Duodenal mucosa (tissue), 2 donors: Measurements from ENCODE around the gene ZFC3H1.
"Not testable (repeated sequence)": the region's sequence is repeated elsewhere in the genome, so short reads cannot be mapped to it uniquely, and the experiment has no call there.

Experiments
- H3K27ac ChIP-seq: one replicate; pipeline ENCODE4 v1.7.0; 2013; ENCODE audit warnings: low read depth, low read length
- H3K27me3 ChIP-seq, 2 donors: one replicate each; pipeline ENCODE4 v1.7.0; 2013; ENCODE audit warnings: low read length in 2 of 2, control low read depth in 1 of 2; ENCODE audit not compliant: insufficient read depth in 2 of 2, control insufficient read depth in 1 of 2
- H3K36me3 ChIP-seq, 2 donors: one replicate each; pipeline ENCODE4 v1.7.0; 2013; ENCODE audit warnings: low read length in 2 of 2, control low read depth in 1 of 2; ENCODE audit not compliant: insufficient read depth in 2 of 2, control insufficient read depth in 1 of 2
- H3K4me1 ChIP-seq, 2 donors: one replicate each; pipeline ENCODE4 v1.7.0; 2013; ENCODE audit warnings: low read length in 2 of 2, control low read depth in 1 of 2; ENCODE audit not compliant: insufficient read depth in 2 of 2, control insufficient read depth in 1 of 2
- H3K4me3 ChIP-seq, 2 donors: one replicate each; pipeline ENCODE4 v1.7.0; 2013; ENCODE audit warnings: low read length in 2 of 2, low read depth in 1 of 2
- H3K9ac ChIP-seq, 2 donors: one replicate each; pipeline ENCODE4 v1.7.0; 2013; ENCODE audit warnings: low read length in 2 of 2, low read depth in 1 of 2
- H3K9me3 ChIP-seq, 2 donors: one replicate each; pipeline ENCODE4 v1.7.0; 2013; ENCODE audit warnings: low read length in 2 of 2, control low read depth in 1 of 2; ENCODE audit not compliant: control insufficient read depth in 1 of 2

ZFC3H1 gene

DNA sequence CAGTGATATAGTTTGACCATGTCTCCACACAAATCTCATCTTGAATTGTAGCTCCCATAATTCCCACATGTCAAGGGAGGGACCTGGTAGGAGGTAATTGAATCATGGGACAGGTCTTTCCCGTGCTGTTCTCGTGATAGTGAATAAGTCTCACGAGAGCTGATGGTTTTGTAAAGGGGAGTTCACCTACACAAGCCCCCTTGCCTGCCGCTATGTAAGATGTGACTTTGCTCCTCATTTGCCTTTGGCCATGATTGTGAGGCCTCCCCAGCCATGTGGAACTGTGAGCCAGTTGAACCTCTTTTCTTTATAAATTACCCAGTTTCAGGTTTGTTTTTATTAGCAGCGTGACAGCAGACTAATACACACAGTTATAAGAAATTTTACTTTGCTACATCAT is 30.0 kb upstream of the ZFC3H1 start:
- not testable (repeated sequence) for H3K9me3 ChIP-seq, H3K9ac ChIP-seq, H3K27me3 ChIP-seq, H3K27ac ChIP-seq
- Histone ChIP-seq H3K4me1 (peaks cover 23 to 48% of the 10 kb centered on the region in 2 donors), H3K36me3 (peaks cover 3 to 19% of the 10 kb centered on the region in 2 donors), H3K4me3 (peak overlapping the region in 1 of 2 donors; percentile 34)

DNA sequence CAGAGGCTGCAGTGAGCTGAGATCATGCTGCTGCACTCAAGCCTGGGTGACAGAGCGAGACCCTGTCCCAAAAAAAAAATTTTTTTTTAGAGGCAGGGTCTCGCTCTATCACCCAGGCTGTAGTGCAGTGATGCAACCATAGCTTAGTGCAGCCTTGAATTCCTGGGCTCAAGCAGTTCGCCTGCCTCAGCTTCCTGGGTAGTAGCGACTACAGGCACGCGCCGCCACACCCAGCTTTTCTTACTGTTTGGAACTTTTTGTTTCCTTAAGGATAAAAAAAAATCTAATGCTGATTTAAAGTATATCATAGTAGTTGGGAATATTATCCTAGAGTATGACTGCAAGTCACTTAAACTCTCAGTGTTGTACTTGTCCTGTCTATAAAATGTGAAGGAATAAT is 29.5 kb upstream of the ZFC3H1 start:
- no peak overlapping the region for H3K9ac ChIP-seq
- no peak overlapping the region for H3K4me3 ChIP-seq
- H3K27ac ChIP-seq: no peak overlapping the region
- H3K9me3 ChIP-seq: no peaks in the 10 kb centered on the region
- H3K36me3 ChIP-seq: peaks cover 3 to 15% of the 10 kb centered on the region in 2 donors
- H3K27me3 ChIP-seq: no peaks in the 10 kb centered on the region
- H3K4me1 ChIP-seq: peaks cover 23 to 52% of the 10 kb centered on the region in 2 donors

DNA sequence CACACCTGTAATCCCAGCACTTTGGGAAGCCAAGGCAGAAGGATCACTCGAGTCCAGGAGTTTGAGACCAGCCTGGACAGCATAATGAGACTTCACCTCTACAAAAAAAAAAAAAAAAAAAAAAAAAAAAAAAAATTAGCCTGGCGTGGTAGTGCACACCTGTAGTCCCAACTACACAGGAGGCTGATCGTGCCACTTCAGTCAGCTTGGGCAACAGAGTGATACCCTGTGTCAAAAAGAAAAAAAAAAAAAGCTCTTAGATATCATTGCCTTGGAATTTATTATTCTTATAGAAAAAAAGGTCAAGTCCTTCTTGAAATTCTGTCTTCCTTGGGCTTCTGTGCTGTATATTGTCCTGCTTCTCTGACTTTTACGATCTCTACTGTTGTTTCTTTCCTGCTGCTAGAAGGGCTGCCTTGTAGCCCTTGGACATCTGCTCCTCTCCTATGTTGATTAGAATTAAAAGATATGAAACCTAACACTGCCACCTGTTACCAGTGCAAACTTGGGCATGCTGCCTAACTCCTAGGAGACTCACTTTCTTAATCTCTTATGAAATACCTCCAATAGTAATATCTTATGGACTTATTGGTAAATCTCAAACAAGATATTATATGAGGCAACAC is 28.0 kb upstream of the ZFC3H1 start:
- no peaks in the 10 kb centered on the region for H3K9me3 ChIP-seq
- peak overlapping the region in 1 of 2 donors; percentile 28 for H3K4me3 ChIP-seq
- H3K27me3 ChIP-seq: no peaks in the 10 kb centered on the region
- H3K36me3 ChIP-seq: no peaks in the 10 kb centered on the region
- H3K9ac ChIP-seq: no peak overlapping the region
- H3K4me1 ChIP-seq: peaks cover 31 to 52% of the 10 kb centered on the region in 2 donors
- no peak overlapping the region for H3K27ac ChIP-seq

DNA sequence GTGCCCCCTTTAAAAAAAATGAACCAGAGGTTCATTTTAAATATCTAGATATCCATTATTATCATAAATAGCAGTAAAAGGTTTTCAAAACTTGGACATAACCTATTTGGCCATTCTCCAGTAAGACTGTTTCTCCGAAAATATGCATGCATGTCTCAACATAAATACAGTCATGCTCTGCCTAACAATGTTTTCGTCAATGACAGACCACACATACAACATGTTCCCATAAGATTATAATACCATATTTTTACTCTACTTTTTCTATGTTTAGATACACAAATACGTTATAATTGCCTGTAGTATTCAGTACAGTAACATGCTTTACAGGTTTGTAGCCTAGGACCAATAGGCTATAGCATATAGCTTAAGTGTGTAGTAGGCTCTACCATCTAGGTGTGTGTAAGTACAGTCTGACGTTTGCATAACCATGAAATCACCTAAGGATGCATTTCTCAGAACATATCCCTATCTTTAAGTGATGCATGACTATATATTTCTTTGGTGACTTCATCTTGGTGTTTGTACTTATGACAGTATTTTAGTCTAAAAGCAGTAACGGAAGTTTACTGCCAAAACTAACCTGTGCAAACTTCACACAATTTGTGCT is 25.4 kb upstream of the ZFC3H1 start:
- Histone ChIP-seq H3K9ac (no peak overlapping the region), H3K36me3 (no peaks in the 10 kb centered on the region), H3K9me3 (no peaks in the 10 kb centered on the region), H3K27ac (no peak overlapping the region), H3K4me1 (peaks cover 22 to 36% of the 10 kb centered on the region in 2 donors), H3K27me3 (no peaks in the 10 kb centered on the region), H3K4me3 (peak overlapping the region; percentile 87 to 99)

DNA sequence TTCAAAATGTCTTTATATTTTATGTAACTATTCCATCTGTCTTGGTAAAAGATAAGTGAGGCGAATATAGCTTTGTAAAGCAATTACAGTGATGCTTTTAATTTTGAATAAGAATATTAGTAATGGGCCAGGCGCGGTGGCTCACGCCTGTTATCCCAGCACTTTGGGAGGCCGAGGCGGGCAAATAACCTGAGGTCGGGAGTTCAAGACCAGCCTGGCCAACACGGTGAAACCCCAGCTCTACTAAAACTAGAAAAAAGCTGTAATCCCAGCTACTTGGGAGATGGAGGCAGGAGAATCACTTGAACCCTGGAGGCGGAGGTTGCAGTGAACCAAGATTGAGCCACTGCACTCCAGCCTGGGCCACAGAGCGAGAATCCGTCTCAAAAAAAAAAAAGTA is 23.5 kb upstream of the ZFC3H1 start:
- Histone ChIP-seq H3K9ac (peak overlapping the region; percentile 23 to 90), H3K4me3 (peak overlapping the region; percentile 87 to 99), H3K4me1 (peaks cover 13 to 18% of the 10 kb centered on the region in 2 donors)
- H3K27me3 ChIP-seq, H3K9me3 ChIP-seq, H3K36me3 ChIP-seq, H3K27ac ChIP-seq: not testable (repeated sequence)

DNA sequence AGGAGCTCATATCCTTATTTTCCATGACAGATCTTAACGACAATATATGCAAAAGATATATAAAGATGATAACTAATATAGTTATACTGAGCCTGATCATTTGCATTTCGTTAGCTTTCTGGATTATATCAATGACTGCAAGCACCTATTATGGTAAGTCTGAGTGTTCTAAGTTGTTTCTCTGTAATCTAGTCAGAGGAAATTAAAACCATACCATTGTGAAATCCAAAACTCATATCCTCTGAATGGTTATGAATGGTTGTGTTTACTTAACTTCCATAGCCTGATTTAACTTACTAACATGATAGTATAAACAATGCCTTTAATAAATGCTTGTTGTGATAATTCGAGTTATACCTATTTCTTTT is 23.0 kb upstream of the ZFC3H1 start:
- H3K9me3 ChIP-seq: no peaks in the 10 kb centered on the region
- peak overlapping the region; percentile 87 to 99 for H3K4me3 ChIP-seq
- H3K9ac ChIP-seq: peak overlapping the region; percentile 83 to 90
- H3K36me3 ChIP-seq: no peaks in the 10 kb centered on the region
- peak overlapping the region; percentile 96 for H3K27ac ChIP-seq
- no peaks in the 10 kb centered on the region for H3K27me3 ChIP-seq
- H3K4me1 ChIP-seq: peaks cover 13 to 14% of the 10 kb centered on the region in 2 donors

DNA sequence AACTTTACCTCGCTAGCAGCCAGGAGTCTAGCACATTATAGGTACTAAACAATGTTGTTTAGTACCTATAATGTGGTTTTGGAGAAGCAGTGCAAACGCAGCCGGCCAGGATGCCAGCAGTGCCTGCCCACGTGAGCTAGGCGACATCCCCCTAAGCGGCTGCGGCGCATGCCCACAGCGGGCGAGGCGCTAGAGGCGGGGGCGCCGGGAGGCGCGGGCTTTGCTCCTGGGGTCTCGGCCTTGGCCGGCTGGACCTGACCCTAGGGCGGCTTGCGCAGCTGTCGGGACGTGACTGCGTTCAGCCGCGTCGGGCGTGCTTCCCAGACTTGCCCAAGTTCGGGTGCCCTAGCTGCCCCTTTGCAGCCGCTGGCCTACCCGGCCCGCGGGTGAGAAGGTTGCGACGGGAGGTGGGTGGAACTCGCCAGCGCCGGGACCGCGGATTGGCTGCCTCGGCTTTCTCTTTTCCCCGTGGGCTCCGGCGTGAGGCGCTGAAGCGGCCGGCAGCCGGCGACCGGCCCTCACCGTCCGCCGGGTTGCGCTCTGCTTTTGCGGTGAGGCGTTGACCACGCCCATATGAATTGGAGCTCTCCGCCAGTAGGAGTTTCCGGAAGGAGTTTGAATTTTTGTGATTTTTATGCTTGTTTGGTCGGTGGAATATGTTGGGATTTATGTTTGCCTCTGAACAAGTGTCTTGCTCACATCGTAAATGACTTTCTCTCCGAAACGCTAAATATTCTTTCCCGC is 22.4 kb upstream of the ZFC3H1 start, which contains the start of gene TMEM19:
TMEM19 (plus strand) TSS at position 169 of the 744 bp plus-strand sequence. CDS start 599 bp downstream, outside the sequence.
- no peaks in the 10 kb centered on the region for H3K9me3 ChIP-seq

DNA sequence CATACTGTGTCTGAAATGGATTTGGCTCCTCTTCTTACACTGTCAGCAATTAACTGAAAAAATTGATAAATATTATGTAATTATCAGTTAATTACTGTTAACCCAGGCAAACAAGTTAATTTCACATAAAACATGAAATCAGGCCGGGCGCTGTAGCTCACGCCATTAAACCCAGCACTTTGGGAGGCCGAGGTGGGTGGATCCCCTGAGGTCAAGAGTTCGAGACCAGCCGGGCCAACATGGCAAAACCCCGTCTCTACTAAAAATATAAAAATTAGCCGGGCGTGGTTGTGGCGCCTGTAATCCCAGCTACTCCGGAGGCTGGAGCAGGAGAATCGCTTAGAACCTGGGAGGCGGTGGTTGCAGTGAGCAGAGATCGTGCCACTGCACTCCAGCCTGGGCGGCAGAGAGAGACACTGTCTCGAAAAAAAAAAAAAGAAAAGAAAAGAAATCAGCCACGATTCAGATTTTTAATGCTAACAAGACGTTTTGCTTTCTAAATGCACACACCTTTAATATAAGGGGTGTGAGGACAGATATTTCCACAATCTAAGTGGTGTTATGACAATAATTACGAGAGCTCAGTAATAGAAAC is 21.8 kb upstream of the ZFC3H1 start:
- peak overlapping the region; percentile 96 for H3K27ac ChIP-seq
- H3K4me1 ChIP-seq: peaks cover 8% of the 10 kb centered on the region in 2 donors
- peak overlapping the region; percentile 83 to 90 for H3K9ac ChIP-seq
- H3K9me3 ChIP-seq: no peaks in the 10 kb centered on the region
- no peaks in the 10 kb centered on the region for H3K27me3 ChIP-seq
- peak overlapping the region; percentile 87 to 99 for H3K4me3 ChIP-seq
- H3K36me3 ChIP-seq: no peaks in the 10 kb centered on the region

More for the DNA sequence above, 22.4 kb upstream of the ZFC3H1 start, which contains the start of gene TMEM19:
- Histone ChIP-seq H3K4me3 (peak within 1 kb of the TSS; percentile 87 to 99), H3K27ac (peak within 1 kb of the TSS; percentile 96), H3K27me3 (no peaks in the 10 kb centered on the region), H3K9ac (peak within 1 kb of the TSS; percentile 83 to 90), H3K36me3 (no peaks in the 10 kb centered on the region), H3K4me1 (peaks cover 13 to 14% of the 10 kb centered on the region in 2 donors)

DNA sequence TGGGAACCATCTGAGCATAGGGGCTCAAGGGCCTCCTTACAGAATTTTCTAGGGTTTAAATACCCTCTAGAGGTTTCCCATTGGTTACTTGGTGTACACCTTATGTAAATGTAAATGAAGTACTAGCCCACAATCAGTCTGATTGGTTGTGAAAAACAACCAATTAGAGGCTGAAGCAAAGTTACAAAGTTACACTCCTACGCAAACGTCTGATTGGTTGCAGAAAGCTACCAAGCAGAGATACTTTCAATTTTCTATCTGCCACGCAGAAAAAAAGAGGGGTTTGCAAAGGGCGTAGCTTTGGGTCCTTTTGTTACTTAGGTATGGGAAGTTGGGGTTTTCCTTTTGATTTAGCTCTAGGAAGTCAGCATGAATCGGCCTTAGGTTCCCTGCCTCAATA is 20.4 kb upstream of the ZFC3H1 start:
- Histone ChIP-seq H3K9ac (no peak overlapping the region), H3K9me3 (no peaks in the 10 kb centered on the region), H3K36me3 (no peaks in the 10 kb centered on the region), H3K4me3 (peak overlapping the region in 1 of 2 donors; percentile 32), H3K27ac (no peak overlapping the region), H3K4me1 (peaks cover 4 to 8% of the 10 kb centered on the region in 2 donors), H3K27me3 (no peaks in the 10 kb centered on the region)

DNA sequence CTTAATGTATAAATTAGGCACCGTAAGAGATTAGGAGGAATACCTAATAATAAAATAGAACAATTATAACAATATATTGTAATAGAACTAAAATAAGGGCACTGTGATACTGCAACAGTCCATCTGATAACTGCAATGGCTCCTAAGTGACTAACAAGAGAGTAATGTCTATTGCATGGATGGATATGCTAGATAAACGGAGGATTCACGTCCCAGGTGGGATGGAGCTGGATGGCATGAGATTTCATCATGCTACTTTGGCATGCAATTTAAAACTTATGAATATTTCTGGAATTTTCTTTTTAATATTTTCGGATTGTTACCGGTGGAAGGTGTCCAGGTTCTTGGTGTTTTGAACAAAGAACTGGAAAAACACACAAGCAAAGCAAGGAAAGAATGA is 20.0 kb upstream of the ZFC3H1 start:
- Histone ChIP-seq H3K36me3 (no peaks in the 10 kb centered on the region), H3K9me3 (no peaks in the 10 kb centered on the region), H3K27ac (no peak overlapping the region), H3K4me1 (peaks cover 4 to 8% of the 10 kb centered on the region in 2 donors), H3K4me3 (no peak overlapping the region), H3K27me3 (no peaks in the 10 kb centered on the region), H3K9ac (no peak overlapping the region)
